GM12878 (cell line): ENCODE data around the gene SNRNP25. TPM values are rescaled to one million over a fixed set of nuclear protein-coding genes. Genes with fewer than 3 reads are reported as not detected.

Experiments
- ETV6 ChIP-seq, 2 experiments: fragments of 450-650 bp in 1 of 2; IDR thresholded peaks in 1 of 2; conservative IDR thresholded peaks in 1 of 2; 2 replicates each; pipeline ENCODE4 v1.6.1; 2014; ENCODE audit warnings: antibody characterized with exemption in 1 of 2, borderline replicate concordance in 1 of 2, low read depth in 1 of 2, mild to moderate bottlenecking in 1 of 2, moderate library complexity in 1 of 2
- IKZF2 ChIP-seq, 2 experiments: fragments of 450-650 bp; IDR thresholded peaks; 2 replicates each; pipeline ENCODE4 v1.6.1; 2017; ENCODE audit warnings: mild to moderate bottlenecking in 2 of 2, moderate library complexity in 2 of 2
- KLF5 ChIP-seq: fragments of 450-650 bp; IDR thresholded peaks from 2 replicates; pipeline ENCODE4 v1.6.1; 2014; ENCODE audit warnings: mild to moderate bottlenecking; ENCODE audit not compliant: partially characterized antibody
- NKRF ChIP-seq: fragments of 450-650 bp; conservative IDR thresholded peaks from 2 replicates; pipeline ENCODE4 v1.6.1; 2017; ENCODE audit warnings: mild to moderate bottlenecking, moderate library complexity
- POLR2AphosphoS5 ChIP-seq: IDR thresholded peaks from 2 replicates; pipeline ENCODE4 v1.6.1; 2011; ENCODE audit warnings: mild to moderate bottlenecking, low read length, inconsistent platforms
- RCOR1 ChIP-seq: conservative IDR thresholded peaks from 2 replicates; pipeline ENCODE4 v1.6.1; 2012; ENCODE audit warnings: low read depth, low read length, improper control_type of control experiment
- ZNF687 ChIP-seq: fragments of 450-650 bp; IDR thresholded peaks from 2 replicates; pipeline ENCODE4 v1.6.1; 2017; ENCODE audit warnings: mild to moderate bottlenecking, moderate library complexity
- polyA plus RNA-seq, 11 experiments: library from polyadenylated mRNA; depleted of rRNA in 4 of 11; unstranded in 6 of 11; stranded (reverse) in 5 of 11; fragments of >200 nt; fragmentation: Nextera tagmentation in 4 of 11; fragmentation: Illumina TruSeq in 1 of 11; extraction: Ambion mirVana in 4 of 11; extraction: Trizol in 1 of 11; gene quantifications; 1 replicate in 1 of 11; 2 replicates in 10 of 11; pipeline versions ENCODE4 v1.2.1 to v1.2.3, GENCODE V29; 2011 to 2016; ENCODE audit warnings: inconsistent platforms in 2 of 11, missing spikeins in 2 of 11, low read depth in 1 of 11
- total RNA-seq, 4 experiments: library from RNA; depleted of rRNA in 3 of 4; stranded (reverse); fragments of >200 nt in 3 of 4; fragmentation: Illumina TruSeq in 1 of 4; extraction: Trizol in 1 of 4; gene quantifications; 2 replicates each; pipeline versions ENCODE4 v1.2.1 to v1.2.3, GENCODE V29; 2013 to 2021

SNRNP25 gene
- total and polyA plus RNA-seq, 10 of the 15 experiments (the other 5 are each of a cell fraction or from before 2014, with no cell fraction given): 40.9 to 138 (median 67.2) TPM

- peak; percentile 55 for TF ChIP-seq ZNF687
- no peak for TF ChIP-seq RCOR1
- TF ChIP-seq ETV6 (conservative IDR thresholded peaks at IDR 0.05 in 1 of 2, IDR thresholded peaks at IDR 0.05 in 1 of 2; ENCODE audit: borderline replicate concordance in 1 of 2, low read depth in 1 of 2): no peak
- no peak for TF ChIP-seq IKZF2 (IDR thresholded peaks at IDR 0.05)
- TF ChIP-seq KLF5: no peak
- peak; percentile 87; the same call in 1 of the 2 replicates for TF ChIP-seq POLR2AphosphoS5
- peak; percentile 90 for TF ChIP-seq NKRF
- TF ChIP-seq, all 136 proteins: peak for 45
These were observed at the start of gene SNRNP25, which contains the start of gene POLR3K (continued) for GRCh38 chr16:53346-54236.
